ENCODE measurements around the gene ZNF385B.

Gene ZNF385B

DNA sequence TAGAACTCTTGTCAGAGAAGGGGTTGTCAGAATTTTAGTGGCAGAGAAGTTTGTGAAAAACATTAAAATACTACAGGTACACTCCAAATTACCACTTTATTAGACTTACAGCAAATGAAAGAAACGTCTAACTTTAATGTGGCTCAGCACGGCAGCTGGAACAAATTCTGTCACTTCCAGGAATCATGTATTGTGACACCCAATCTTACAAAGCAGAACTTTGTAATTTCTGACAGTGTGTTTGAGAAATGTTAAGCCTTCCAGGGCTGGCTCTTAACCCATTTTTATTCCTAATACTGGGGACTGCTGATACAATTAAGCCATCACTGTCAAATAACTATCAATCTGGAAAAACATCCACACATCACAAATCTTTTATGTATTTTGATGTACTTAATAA lies 216.4 kb downstream of the ZNF385B start:
- DNase-seq (ENCODE audit: low read depth in 1 of 2, low spot score in 1 of 2), result no peak
- Histone ChIP-seq H3K4me3 (replicated peaks; ENCODE audit: insufficient read depth, low read length) (no peak overlapping the region), H3K27ac (replicated peaks) (no peak overlapping the region), H3K27me3 (ENCODE audit: insufficient read depth, poor library complexity, severe bottlenecking) (no peaks in the 10 kb centered on the region)
- TF ChIP-seq, protein P1, sequence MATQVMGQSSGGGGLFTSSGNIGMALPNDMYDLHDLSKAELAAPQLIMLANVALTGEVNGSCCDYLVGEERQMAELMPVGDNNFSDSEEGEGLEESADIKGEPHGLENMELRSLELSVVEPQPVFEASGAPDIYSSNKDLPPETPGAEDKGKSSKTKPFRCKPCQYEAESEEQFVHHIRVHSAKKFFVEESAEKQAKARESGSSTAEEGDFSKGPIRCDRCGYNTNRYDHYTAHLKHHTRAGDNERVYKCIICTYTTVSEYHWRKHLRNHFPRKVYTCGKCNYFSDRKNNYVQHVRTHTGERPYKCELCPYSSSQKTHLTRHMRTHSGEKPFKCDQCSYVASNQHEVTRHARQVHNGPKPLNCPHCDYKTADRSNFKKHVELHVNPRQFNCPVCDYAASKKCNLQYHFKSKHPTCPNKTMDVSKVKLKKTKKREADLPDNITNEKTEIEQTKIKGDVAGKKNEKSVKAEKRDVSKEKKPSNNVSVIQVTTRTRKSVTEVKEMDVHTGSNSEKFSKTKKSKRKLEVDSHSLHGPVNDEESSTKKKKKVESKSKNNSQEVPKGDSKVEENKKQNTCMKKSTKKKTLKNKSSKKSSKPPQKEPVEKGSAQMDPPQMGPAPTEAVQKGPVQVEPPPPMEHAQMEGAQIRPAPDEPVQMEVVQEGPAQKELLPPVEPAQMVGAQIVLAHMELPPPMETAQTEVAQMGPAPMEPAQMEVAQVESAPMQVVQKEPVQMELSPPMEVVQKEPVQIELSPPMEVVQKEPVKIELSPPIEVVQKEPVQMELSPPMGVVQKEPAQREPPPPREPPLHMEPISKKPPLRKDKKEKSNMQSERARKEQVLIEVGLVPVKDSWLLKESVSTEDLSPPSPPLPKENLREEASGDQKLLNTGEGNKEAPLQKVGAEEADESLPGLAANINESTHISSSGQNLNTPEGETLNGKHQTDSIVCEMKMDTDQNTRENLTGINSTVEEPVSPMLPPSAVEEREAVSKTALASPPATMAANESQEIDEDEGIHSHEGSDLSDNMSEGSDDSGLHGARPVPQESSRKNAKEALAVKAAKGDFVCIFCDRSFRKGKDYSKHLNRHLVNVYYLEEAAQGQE (IDR thresholded peaks at IDR 0.05; ENCODE audit: insufficient replicate concordance, low read depth), result no peak
- no peak for TF ChIP-seq GABPA (IDR thresholded peaks at IDR 0.05; ENCODE audit: low read depth)
- TF ChIP-seq CTCF (IDR thresholded peaks at IDR 0.05; ENCODE audit: insufficient read depth, low read length), result no peak
- TF ChIP-seq POLR2AphosphoS5 (IDR thresholded peaks at IDR 0.05; ENCODE audit: low read depth), result no peak
- no peak for TF ChIP-seq SPI1 (IDR thresholded peaks at IDR 0.05; ENCODE audit: borderline replicate concordance, low read depth)

DNA sequence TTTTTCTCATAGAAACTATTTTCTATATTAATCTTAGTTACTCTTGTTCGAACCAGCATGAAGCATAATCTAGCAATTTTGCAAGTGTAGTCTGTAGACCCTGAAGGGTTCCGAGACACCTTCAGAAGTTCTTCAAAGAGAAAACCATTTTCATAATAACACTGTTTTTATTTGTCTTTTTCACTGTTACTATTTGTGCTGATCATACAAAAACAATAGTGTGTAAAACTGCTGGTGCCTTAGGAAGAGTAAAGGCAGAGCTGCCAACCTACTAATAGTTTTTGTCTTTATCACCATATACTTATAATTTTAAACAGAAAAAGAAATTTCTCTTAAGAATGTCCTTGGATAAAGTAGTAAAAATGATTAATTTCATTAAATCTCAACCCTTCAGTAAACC lies 218.9 kb downstream of the ZNF385B start:
- H3K27ac ChIP-seq (replicated peaks), result no peak overlapping the region
- TF ChIP-seq SPI1 (IDR thresholded peaks at IDR 0.05; ENCODE audit: borderline replicate concordance, low read depth) (no peak), GABPA (IDR thresholded peaks at IDR 0.05; ENCODE audit: low read depth) (no peak), CTCF (IDR thresholded peaks at IDR 0.05; ENCODE audit: insufficient read depth, low read length) (no peak), POLR2AphosphoS5 (IDR thresholded peaks at IDR 0.05; ENCODE audit: low read depth) (no peak)
- TF ChIP-seq, protein P1 (IDR thresholded peaks at IDR 0.05; ENCODE audit: insufficient replicate concordance, low read depth), result no peak
- H3K4me3 ChIP-seq (replicated peaks; ENCODE audit: insufficient read depth, low read length), result no peak overlapping the region
- no peak for DNase-seq (ENCODE audit: low read depth in 1 of 2, low spot score in 1 of 2)
- H3K27me3 ChIP-seq (ENCODE audit: insufficient read depth, poor library complexity, severe bottlenecking), result no peaks in the 10 kb centered on the region

GRCh38 chr2:179636995-179637394 lies 224.4 kb downstream of the ZNF385B start:
- Histone ChIP-seq H3K4me3 (replicated peaks; ENCODE audit: insufficient read depth, low read length) (no peak overlapping the region), H3K27ac (replicated peaks) (no peak overlapping the region), H3K27me3 (ENCODE audit: insufficient read depth, poor library complexity, severe bottlenecking) (no peaks in the 10 kb centered on the region)
- no peak for DNase-seq (ENCODE audit: low read depth in 1 of 2, low spot score in 1 of 2)
- TF ChIP-seq, protein P1 (IDR thresholded peaks at IDR 0.05; ENCODE audit: insufficient replicate concordance, low read depth), result no peak
- TF ChIP-seq CTCF (IDR thresholded peaks at IDR 0.05; ENCODE audit: insufficient read depth, low read length), result no peak
- TF ChIP-seq SPI1 (IDR thresholded peaks at IDR 0.05; ENCODE audit: borderline replicate concordance, low read depth), result no peak
- TF ChIP-seq POLR2AphosphoS5 (IDR thresholded peaks at IDR 0.05; ENCODE audit: low read depth), result no peak
- TF ChIP-seq GABPA (IDR thresholded peaks at IDR 0.05; ENCODE audit: low read depth), result no peak
